ENCODE data around the gene CREB3. TPM values are rescaled to one million over a fixed set of nuclear protein-coding genes. Genes with fewer than 3 reads are reported as not detected.

The CREB3 gene
- polyA plus RNA-seq, 2 of the 4 experiments (the other 2 are of a cell fraction), result 33.3 to 51.3 TPM

DNA sequence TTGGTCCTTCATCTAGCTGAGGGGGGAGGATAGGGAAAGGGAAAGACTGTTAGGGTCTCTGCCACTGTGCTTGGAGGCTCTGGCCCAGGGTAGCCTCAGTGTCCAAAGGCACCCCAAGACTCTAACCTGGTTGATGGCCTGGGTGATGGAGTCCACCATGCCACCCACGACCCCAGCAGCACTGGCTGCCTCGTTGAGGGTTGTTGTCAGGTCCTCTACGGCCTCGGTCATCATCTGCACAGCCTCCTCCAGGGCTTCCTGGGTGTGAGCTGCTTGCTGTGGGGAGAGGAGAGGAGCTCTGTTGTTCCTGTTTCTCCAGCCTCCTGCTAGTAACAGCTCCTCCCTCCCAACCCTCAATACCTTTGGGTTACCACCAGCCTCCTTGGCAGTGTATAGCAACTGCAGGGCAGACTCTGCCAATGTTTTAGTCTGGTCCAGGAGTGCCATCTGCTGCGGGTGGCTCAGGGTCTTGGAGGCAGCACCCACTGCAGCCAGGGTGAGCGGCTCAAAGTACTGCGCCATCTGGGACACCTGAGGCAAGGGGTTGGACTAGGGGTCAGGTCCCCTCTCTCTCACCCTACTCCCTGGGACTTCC, 26.5 kb upstream of the CREB3 start:
- H3K4me1 ChIP-seq, result no peaks in the 10 kb centered on the region
- H3K9me3 ChIP-seq, result no peaks in the 10 kb centered on the region
- no peak for DNase-seq (ENCODE audit: low read depth in 1 of 2, low spot score in 1 of 2)
- H3K4me2 ChIP-seq, result no peak overlapping the region
- H3K4me3 ChIP-seq, result no peak overlapping the region
- H3K27ac ChIP-seq, result no peak overlapping the region
- ATAC-seq, result no peak
- no peak for FAIRE-seq
- ChIA-PET POLR2A (interaction anchor here (0.6 to 1.5 kb wide), 2 partner anchors 10 to 52 kb away, joined by 4 to 6 read pairs; no protein-coding TSS in a partner anchor), CTCF (interaction anchor here (1.8 to 32.5 kb wide), 4 partner anchors 2 to 60 kb away, joined by 4 to 758 read pairs (median 387); partner anchors contain the start of genes CCDC107, CREB3, RMRP and TLN1)
- WGBS (ENCODE audit: missing lambda C conversion rate), result 91% methylated on average over 7 of the region's 7 CpGs
- no peak for TF ChIP-seq RCOR1 (IDR thresholded peaks at IDR 0.05; ENCODE audit: low read depth, low read length)
- no peak for TF ChIP-seq HOXB13 (CRISPR knock-in tag; IDR thresholded peaks at IDR 0.05; ENCODE audit: low read depth)
- TF ChIP-seq CHD4 (IDR thresholded peaks at IDR 0.05; ENCODE audit: borderline replicate concordance), result no peak
- TF ChIP-seq PHF8 (IDR thresholded peaks at IDR 0.05; ENCODE audit: borderline replicate concordance, low read depth), result no peak
- TF ChIP-seq RARB (CRISPR knock-in tag; IDR thresholded peaks at IDR 0.05), result no peak
- no peak for TF ChIP-seq JUNB (IDR thresholded peaks at IDR 0.05)
- no peak for TF ChIP-seq FOSL2 (IDR thresholded peaks at IDR 0.05)
- no peak for TF ChIP-seq FOSL2 (CRISPR knock-in tag; IDR thresholded peaks at IDR 0.05)

DNA sequence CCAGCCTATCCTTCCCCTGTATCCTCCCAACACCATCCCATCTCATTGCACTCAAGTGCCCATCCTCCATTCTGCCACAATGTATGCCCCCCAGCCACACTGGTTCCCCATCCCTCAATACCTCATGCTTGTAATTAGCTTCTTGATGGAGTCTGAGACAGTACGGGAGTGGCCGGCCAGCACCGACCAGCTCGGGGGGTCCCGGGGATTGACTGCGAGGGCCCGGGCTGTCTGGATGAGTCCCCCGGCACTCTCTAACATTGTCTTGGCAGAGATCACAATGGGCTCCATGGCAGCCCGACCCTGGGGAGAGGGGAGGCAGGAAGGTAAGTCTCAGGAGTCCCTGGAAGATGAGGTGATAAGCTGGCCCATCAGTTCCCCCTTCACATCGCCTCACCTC, 25.5 kb upstream of the CREB3 start:
- Histone ChIP-seq H3K9me3 (no peaks in the 10 kb centered on the region), H3K27ac (no peak overlapping the region), H3K4me2 (no peak overlapping the region), H3K4me1 (no peaks in the 10 kb centered on the region), H3K4me3 (no peak overlapping the region)
- CTCF ChIA-PET, result interaction anchor here (1.2 to 32.5 kb wide), 5 partner anchors 3 to 590 kb away, joined by 3 to 758 read pairs (median 16); partner anchors contain the start of genes CCDC107, CREB3, RMRP and TLN1
- WGBS (ENCODE audit: missing lambda C conversion rate), result 89% methylated on average over 9 of the region's 10 CpGs
- no peak for TF ChIP-seq HOXA7 (CRISPR knock-in tag; IDR thresholded peaks at IDR 0.05)
- TF ChIP-seq, protein P1, sequence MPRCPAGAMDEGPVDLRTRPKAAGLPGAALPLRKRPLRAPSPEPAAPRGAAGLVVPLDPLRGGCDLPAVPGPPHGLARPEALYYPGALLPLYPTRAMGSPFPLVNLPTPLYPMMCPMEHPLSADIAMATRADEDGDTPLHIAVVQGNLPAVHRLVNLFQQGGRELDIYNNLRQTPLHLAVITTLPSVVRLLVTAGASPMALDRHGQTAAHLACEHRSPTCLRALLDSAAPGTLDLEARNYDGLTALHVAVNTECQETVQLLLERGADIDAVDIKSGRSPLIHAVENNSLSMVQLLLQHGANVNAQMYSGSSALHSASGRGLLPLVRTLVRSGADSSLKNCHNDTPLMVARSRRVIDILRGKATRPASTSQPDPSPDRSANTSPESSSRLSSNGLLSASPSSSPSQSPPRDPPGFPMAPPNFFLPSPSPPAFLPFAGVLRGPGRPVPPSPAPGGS (IDR thresholded peaks at IDR 0.05), result no peak
- no peak for TF ChIP-seq RARB (CRISPR knock-in tag; IDR thresholded peaks at IDR 0.05)
- no peak for TF ChIP-seq HDAC2 (IDR thresholded peaks at IDR 0.05)
- TF ChIP-seq, protein P2, sequence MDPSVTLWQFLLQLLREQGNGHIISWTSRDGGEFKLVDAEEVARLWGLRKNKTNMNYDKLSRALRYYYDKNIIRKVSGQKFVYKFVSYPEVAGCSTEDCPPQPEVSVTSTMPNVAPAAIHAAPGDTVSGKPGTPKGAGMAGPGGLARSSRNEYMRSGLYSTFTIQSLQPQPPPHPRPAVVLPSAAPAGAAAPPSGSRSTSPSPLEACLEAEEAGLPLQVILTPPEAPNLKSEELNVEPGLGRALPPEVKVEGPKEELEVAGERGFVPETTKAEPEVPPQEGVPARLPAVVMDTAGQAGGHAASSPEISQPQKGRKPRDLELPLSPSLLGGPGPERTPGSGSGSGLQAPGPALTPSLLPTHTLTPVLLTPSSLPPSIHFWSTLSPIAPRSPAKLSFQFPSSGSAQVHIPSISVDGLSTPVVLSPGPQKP (IDR thresholded peaks at IDR 0.05; ENCODE audit: low read depth, low read length), result no peak
- no peak for TF ChIP-seq PHF8 (IDR thresholded peaks at IDR 0.05; ENCODE audit: borderline replicate concordance, low read depth)
- TF ChIP-seq CBX2 (IDR thresholded peaks at IDR 0.05; ENCODE audit: borderline replicate concordance, low read depth), result no peak
- TF ChIP-seq EHF (CRISPR knock-in tag; IDR thresholded peaks at IDR 0.05), result no peak
- no peak for TF ChIP-seq ZFP36 (IDR thresholded peaks at IDR 0.05; ENCODE audit: borderline replicate concordance, partially characterized antibody)
- no peak for TF ChIP-seq MAZ (IDR thresholded peaks at IDR 0.05; ENCODE audit: borderline replicate concordance, low read depth, low read length)
- no peak for TF ChIP-seq EP300 (IDR thresholded peaks at IDR 0.05)
- TF ChIP-seq, protein P3, sequence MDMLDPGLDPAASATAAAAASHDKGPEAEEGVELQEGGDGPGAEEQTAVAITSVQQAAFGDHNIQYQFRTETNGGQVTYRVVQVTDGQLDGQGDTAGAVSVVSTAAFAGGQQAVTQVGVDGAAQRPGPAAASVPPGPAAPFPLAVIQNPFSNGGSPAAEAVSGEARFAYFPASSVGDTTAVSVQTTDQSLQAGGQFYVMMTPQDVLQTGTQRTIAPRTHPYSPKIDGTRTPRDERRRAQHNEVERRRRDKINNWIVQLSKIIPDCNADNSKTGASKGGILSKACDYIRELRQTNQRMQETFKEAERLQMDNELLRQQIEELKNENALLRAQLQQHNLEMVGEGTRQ (IDR thresholded peaks at IDR 0.05), result no peak
- TF ChIP-seq, protein P4, sequence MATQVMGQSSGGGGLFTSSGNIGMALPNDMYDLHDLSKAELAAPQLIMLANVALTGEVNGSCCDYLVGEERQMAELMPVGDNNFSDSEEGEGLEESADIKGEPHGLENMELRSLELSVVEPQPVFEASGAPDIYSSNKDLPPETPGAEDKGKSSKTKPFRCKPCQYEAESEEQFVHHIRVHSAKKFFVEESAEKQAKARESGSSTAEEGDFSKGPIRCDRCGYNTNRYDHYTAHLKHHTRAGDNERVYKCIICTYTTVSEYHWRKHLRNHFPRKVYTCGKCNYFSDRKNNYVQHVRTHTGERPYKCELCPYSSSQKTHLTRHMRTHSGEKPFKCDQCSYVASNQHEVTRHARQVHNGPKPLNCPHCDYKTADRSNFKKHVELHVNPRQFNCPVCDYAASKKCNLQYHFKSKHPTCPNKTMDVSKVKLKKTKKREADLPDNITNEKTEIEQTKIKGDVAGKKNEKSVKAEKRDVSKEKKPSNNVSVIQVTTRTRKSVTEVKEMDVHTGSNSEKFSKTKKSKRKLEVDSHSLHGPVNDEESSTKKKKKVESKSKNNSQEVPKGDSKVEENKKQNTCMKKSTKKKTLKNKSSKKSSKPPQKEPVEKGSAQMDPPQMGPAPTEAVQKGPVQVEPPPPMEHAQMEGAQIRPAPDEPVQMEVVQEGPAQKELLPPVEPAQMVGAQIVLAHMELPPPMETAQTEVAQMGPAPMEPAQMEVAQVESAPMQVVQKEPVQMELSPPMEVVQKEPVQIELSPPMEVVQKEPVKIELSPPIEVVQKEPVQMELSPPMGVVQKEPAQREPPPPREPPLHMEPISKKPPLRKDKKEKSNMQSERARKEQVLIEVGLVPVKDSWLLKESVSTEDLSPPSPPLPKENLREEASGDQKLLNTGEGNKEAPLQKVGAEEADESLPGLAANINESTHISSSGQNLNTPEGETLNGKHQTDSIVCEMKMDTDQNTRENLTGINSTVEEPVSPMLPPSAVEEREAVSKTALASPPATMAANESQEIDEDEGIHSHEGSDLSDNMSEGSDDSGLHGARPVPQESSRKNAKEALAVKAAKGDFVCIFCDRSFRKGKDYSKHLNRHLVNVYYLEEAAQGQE (IDR thresholded peaks at IDR 0.05), result no peak
- TF ChIP-seq, protein P5, sequence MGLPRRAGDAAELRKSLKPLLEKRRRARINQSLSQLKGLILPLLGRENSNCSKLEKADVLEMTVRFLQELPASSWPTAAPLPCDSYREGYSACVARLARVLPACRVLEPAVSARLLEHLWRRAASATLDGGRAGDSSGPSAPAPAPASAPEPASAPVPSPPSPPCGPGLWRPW (IDR thresholded peaks at IDR 0.05), result no peak
- DNase-seq (ENCODE audit: low read depth in 1 of 2, low spot score in 1 of 2) (no peak), ATAC-seq (no peak), FAIRE-seq (no peak)
- POLR2A ChIA-PET, result interaction anchor here (1.5 kb wide), 1 partner anchor 11 kb away, joined by 4 read pairs; no protein-coding TSS in a partner anchor

Measured in A549 (cell line).